A549 (cell line): ENCODE results near the gene MPND.

Experiments used
- CEBPB ChIP-seq, 2 experiments: fragments of >200 bp in 1 of 2; sonication (Bioruptor Twin) in 1 of 2; formaldehyde crosslinking in 1 of 2; IDR thresholded peaks; 2 replicates each; pipeline ENCODE4 v1.6.1; 2012 to 2016
- E2F6 ChIP-seq: IDR thresholded peaks from 2 replicates; pipeline ENCODE4 v1.6.1; 2012; ENCODE audit warnings: low read depth, borderline replicate concordance
- EHF ChIP-seq: fragments of 250-450 bp; sonication (Bioruptor Pico); IDR thresholded peaks from 2 replicates; pipeline ENCODE4 v1.5.0; 2020; ENCODE audit warnings: mild to moderate bottlenecking
- MAX ChIP-seq: IDR thresholded peaks from 2 replicates; pipeline ENCODE4 v1.6.1; 2012
- RAD21 ChIP-seq, 2 experiments: fragments of >200 bp in 1 of 2; sonication (Bioruptor Twin) in 1 of 2; formaldehyde crosslinking in 1 of 2; IDR thresholded peaks in 1 of 2; conservative IDR thresholded peaks in 1 of 2; 2 replicates in 1 of 2; 3 replicates in 1 of 2; pipeline ENCODE4 v1.6.1; 2012 to 2018; ENCODE audit warnings: inconsistent platforms in 1 of 2
- ZNF302 ChIP-seq: fragments of 250-450 bp; sonication (Bioruptor Pico); IDR thresholded peaks from 2 replicates; pipeline ENCODE4 v1.9.0; 2021; ENCODE audit warnings: inconsistent platforms, mild to moderate bottlenecking, moderate library complexity
- TF ChIP-seq, protein P1 (sequence below): fragments of >200 bp; sonication (Bioruptor Twin); formaldehyde crosslinking; IDR thresholded peaks from 3 replicates; pipeline ENCODE4 v1.5.1; 2016
- TF ChIP-seq, protein P2 (sequence below): fragments of 450-650 bp; IDR thresholded peaks from 2 replicates; pipeline ENCODE4 v1.6.1; 2014; ENCODE audit warnings: antibody characterized with exemption

GRCh38 chr19:4310247-4311121 is 32.9 kb upstream of the MPND start:
- TF ChIP-seq E2F6: no peak
- TF ChIP-seq, protein P1, sequence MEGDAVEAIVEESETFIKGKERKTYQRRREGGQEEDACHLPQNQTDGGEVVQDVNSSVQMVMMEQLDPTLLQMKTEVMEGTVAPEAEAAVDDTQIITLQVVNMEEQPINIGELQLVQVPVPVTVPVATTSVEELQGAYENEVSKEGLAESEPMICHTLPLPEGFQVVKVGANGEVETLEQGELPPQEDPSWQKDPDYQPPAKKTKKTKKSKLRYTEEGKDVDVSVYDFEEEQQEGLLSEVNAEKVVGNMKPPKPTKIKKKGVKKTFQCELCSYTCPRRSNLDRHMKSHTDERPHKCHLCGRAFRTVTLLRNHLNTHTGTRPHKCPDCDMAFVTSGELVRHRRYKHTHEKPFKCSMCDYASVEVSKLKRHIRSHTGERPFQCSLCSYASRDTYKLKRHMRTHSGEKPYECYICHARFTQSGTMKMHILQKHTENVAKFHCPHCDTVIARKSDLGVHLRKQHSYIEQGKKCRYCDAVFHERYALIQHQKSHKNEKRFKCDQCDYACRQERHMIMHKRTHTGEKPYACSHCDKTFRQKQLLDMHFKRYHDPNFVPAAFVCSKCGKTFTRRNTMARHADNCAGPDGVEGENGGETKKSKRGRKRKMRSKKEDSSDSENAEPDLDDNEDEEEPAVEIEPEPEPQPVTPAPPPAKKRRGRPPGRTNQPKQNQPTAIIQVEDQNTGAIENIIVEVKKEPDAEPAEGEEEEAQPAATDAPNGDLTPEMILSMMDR: no peak
- TF ChIP-seq MAX: no peak
- no peak for TF ChIP-seq ZNF302 (CRISPR knock-in tag)
- TF ChIP-seq, protein P2, sequence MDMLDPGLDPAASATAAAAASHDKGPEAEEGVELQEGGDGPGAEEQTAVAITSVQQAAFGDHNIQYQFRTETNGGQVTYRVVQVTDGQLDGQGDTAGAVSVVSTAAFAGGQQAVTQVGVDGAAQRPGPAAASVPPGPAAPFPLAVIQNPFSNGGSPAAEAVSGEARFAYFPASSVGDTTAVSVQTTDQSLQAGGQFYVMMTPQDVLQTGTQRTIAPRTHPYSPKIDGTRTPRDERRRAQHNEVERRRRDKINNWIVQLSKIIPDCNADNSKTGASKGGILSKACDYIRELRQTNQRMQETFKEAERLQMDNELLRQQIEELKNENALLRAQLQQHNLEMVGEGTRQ: no peak
- TF ChIP-seq RAD21 (conservative IDR thresholded peaks at IDR 0.05 in 1 of 2, IDR thresholded peaks at IDR 0.05 in 1 of 2): no peak
- no peak for TF ChIP-seq EHF
- TF ChIP-seq CEBPB (IDR thresholded peaks at IDR 0.05): no peak
